H9 (cell line): Measurements from ENCODE around the gene KDM1B. TPM values are rescaled to one million over a fixed set of nuclear protein-coding genes. Genes with fewer than 3 reads are reported as not detected.

Experiments used
- DNase-seq: peaks from one replicate; pipeline ENCODE4 v3.0.0-alpha.2; 2017
- H2AFZ ChIP-seq: one replicate; pipeline ENCODE4 v1.6.1; 2013; ENCODE audit warnings: mild to moderate bottlenecking, low read length, control low read depth, moderate library complexity
- H2AK5ac ChIP-seq: 2 replicates; pipeline ENCODE4 v1.6.1; 2013; ENCODE audit warnings: low read length, control low read depth, mixed read lengths; ENCODE audit not compliant: insufficient read length
- H2BK120ac ChIP-seq: one replicate; pipeline ENCODE4 v1.6.1; 2013; ENCODE audit warnings: low read depth, mild to moderate bottlenecking, low read length, control low read depth, inconsistent platforms; ENCODE audit not compliant: poor library complexity, severe bottlenecking
- H2BK12ac ChIP-seq: 2 replicates; pipeline ENCODE4 v1.6.1; 2013; ENCODE audit warnings: low read length, control low read depth, mixed read lengths, low read depth; ENCODE audit not compliant: insufficient read length
- H2BK15ac ChIP-seq: 2 replicates; pipeline ENCODE4 v1.6.1; 2013; ENCODE audit warnings: low read depth, low read length, control low read depth
- H2BK20ac ChIP-seq: one replicate; pipeline ENCODE4 v1.6.1; 2013; ENCODE audit warnings: low read depth, mild to moderate bottlenecking, low read length, control low read depth, inconsistent platforms; ENCODE audit not compliant: poor library complexity, severe bottlenecking
- H2BK5ac ChIP-seq: 2 replicates; pipeline ENCODE4 v1.6.1; 2013; ENCODE audit warnings: low read length, control low read depth, mixed read lengths; ENCODE audit not compliant: insufficient read length
- H3K14ac ChIP-seq: 2 replicates; pipeline ENCODE4 v1.6.1; 2013; ENCODE audit warnings: low read length, control low read depth; ENCODE audit not compliant: insufficient read depth
- H3K18ac ChIP-seq: 2 replicates; pipeline ENCODE4 v1.6.1; 2013; ENCODE audit warnings: low read depth, mild to moderate bottlenecking, mixed read lengths, low read length, control low read depth; ENCODE audit not compliant: insufficient read length
- H3K23ac ChIP-seq: 2 replicates; pipeline ENCODE4 v1.6.1; 2013; ENCODE audit warnings: low read length, control low read depth, mixed read lengths, low read depth; ENCODE audit not compliant: insufficient read length
- H3K23me2 ChIP-seq: 2 replicates; pipeline ENCODE4 v1.6.1; 2013; ENCODE audit warnings: low read depth, mild to moderate bottlenecking, mixed read lengths, low read length, control low read depth; ENCODE audit not compliant: insufficient read length, poor library complexity, severe bottlenecking
- H3K27ac ChIP-seq: 2 replicates; pipeline ENCODE4 v1.5.1; 2013; ENCODE audit warnings: low read length, control low read depth, mixed read lengths, low read depth; ENCODE audit not compliant: insufficient read length
- H3K27me3 ChIP-seq: 2 replicates; pipeline ENCODE4 v1.6.1; 2013; ENCODE audit warnings: low read length, control low read depth, inconsistent platforms; ENCODE audit not compliant: insufficient read depth
- H3K4ac ChIP-seq: 2 replicates; pipeline ENCODE4 v1.6.1; 2013; ENCODE audit warnings: low read depth, mild to moderate bottlenecking, control low read depth, inconsistent platforms, low read length, moderate library complexity
- H3K4me1 ChIP-seq: 2 replicates; pipeline ENCODE4 v1.6.1; 2013; ENCODE audit warnings: low read length, control low read depth, inconsistent platforms; ENCODE audit not compliant: insufficient read depth
- H3K4me2 ChIP-seq: 2 replicates; pipeline ENCODE4 v1.6.1; 2013; ENCODE audit warnings: low read length, control low read depth, mixed read lengths; ENCODE audit not compliant: insufficient read length, insufficient read depth
- H3K56ac ChIP-seq: 2 replicates; pipeline ENCODE4 v1.6.1; 2013; ENCODE audit warnings: low read depth, mild to moderate bottlenecking, mixed read lengths, low read length, control low read depth; ENCODE audit not compliant: insufficient read length
- H3K79me1 ChIP-seq: 2 replicates; pipeline ENCODE4 v1.6.1; 2013; ENCODE audit warnings: low read depth, mild to moderate bottlenecking, moderate library complexity, low read length, control low read depth, inconsistent platforms; ENCODE audit not compliant: insufficient read depth, poor library complexity, severe bottlenecking
- H3K79me2 ChIP-seq: 2 replicates; pipeline ENCODE4 v1.6.1; 2013; ENCODE audit warnings: low read length, control low read depth, inconsistent platforms; ENCODE audit not compliant: insufficient read depth
- H3K9ac ChIP-seq: 2 replicates; pipeline ENCODE4 v1.6.1; 2013; ENCODE audit warnings: low read length, control low read depth, mixed read lengths; ENCODE audit not compliant: insufficient read length; ENCODE audit errors: extremely low read depth
- H3K9me3 ChIP-seq: one replicate; pipeline ENCODE4 v1.6.1; 2013; ENCODE audit warnings: low read depth, low read length, inconsistent platforms; ENCODE audit not compliant: control insufficient read depth
- H3T11ph ChIP-seq: one replicate; pipeline ENCODE4 v1.6.1; 2013; ENCODE audit warnings: mild to moderate bottlenecking, low read length, control low read depth, inconsistent platforms
- H4K20me1 ChIP-seq: one replicate; pipeline ENCODE4 v1.6.1; 2013; ENCODE audit not compliant: control insufficient read depth, insufficient read length, insufficient read depth
- H4K5ac ChIP-seq: 2 replicates; pipeline ENCODE4 v1.6.1; 2013; ENCODE audit warnings: low read depth, mild to moderate bottlenecking, mixed read lengths, low read length, control low read depth; ENCODE audit not compliant: insufficient read length
- H4K8ac ChIP-seq: replicated peaks from 2 replicates; pipeline ENCODE4 v1.6.1; 2013; ENCODE audit warnings: low read length, control low read depth, mixed read lengths, low read depth; ENCODE audit not compliant: insufficient read length
- H4K91ac ChIP-seq: 2 replicates; pipeline ENCODE4 v1.6.1; 2013; ENCODE audit warnings: low read depth, mild to moderate bottlenecking, moderate library complexity, mixed read lengths, low read length, control low read depth; ENCODE audit not compliant: insufficient read length
- H3K27ac Mint-ChIP-seq, 3 experiments: 2 replicates in 2 of 3; 3 replicates in 1 of 3; pipeline ENCODE4 v1.8.0; 2020 to 2021; ENCODE audit warnings: mixed read lengths in 3 of 3, mild to moderate bottlenecking in 1 of 3, moderate library complexity in 1 of 3
- H3K27me3 Mint-ChIP-seq: 2 replicates; pipeline ENCODE4 v1.8.0; 2021; ENCODE audit warnings: low read depth, mild to moderate bottlenecking, moderate library complexity, mixed read lengths
- H3K36me3 Mint-ChIP-seq, 3 experiments: 2 replicates in 2 of 3; 3 replicates in 1 of 3; pipeline ENCODE4 v1.8.0; 2020 to 2021; ENCODE audit warnings: low read depth in 3 of 3, mixed read lengths in 3 of 3; ENCODE audit not compliant: insufficient read depth in 1 of 3
- H3K4me1 Mint-ChIP-seq, 2 experiments: 2 replicates each; pipeline ENCODE4 v1.8.0; 2020; ENCODE audit warnings: mixed read lengths in 2 of 2
- H3K4me3 Mint-ChIP-seq, 2 experiments: 2 replicates in 1 of 2; 3 replicates in 1 of 2; pipeline ENCODE4 v1.8.0; 2020 to 2021; ENCODE audit warnings: mild to moderate bottlenecking in 2 of 2, mixed read lengths in 2 of 2, moderate library complexity in 1 of 2
- H3K9me3 Mint-ChIP-seq, 2 experiments: 2 replicates in 1 of 2; 3 replicates in 1 of 2; pipeline ENCODE4 v1.8.0; 2020; ENCODE audit warnings: mild to moderate bottlenecking in 2 of 2, mixed read lengths in 2 of 2, moderate library complexity in 1 of 2
- CTCF ChIP-seq: fragments of 200-600 bp; sonication (generic); conservative IDR thresholded peaks from 3 replicates; pipeline ENCODE4 v1.8.0; 2021; ENCODE audit warnings: antibody characterized with exemption, mild to moderate bottlenecking
- WGBS: extraction: QIAGEN DNeasy Blood & Tissue Kit; methylation state at CpG from one replicate; pipeline ENCODE4 v1.1.7; 2013; ENCODE audit warnings: missing lambda C conversion rate, low lambda C conversion rate, mixed read lengths; ENCODE audit not compliant: insufficient read length; ENCODE audit errors: extremely low coverage; 5-methylcytosine and 5-hydroxymethylcytosine counted together
- total RNA-seq: library from RNA; stranded (reverse); gene quantifications from 2 replicates; pipeline ENCODE4 v1.2.1, GENCODE V29; 2021

Gene KDM1B
- total RNA-seq, 1 experiment from 2014 or later = 5.4 TPM

DNA sequence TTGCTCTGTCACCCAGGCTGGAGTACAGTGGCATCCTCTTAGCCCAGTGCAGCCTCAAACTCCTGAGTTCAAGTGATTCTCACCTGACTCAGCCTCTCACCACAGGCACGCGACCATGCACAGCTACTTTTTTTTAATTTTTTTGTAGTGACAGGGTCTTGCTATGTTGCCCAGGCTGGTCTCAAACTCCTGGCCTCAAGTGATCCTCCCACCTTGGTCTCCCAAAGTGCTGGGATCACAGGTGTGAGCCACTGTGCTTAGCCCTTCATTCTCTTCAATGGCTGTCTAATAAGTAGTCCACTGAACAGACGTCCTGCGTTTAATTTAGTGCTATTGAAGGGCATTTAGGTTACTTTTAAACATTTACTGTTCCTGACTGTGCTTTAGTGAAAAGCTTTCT lies 27.3 kb downstream of the KDM1B start:
- Mint-ChIP-seq H3K4me1 (peaks cover 34 to 44% of the 10 kb centered on the region in 2 experiments), H3K9me3 (no peaks in the 10 kb centered on the region), H3K4me3 (no peak overlapping the region), H3K27ac (peak overlapping the region in 1 of 3 experiments; percentile 65; a peak in 3 of 7 replicates), H3K36me3 (peaks cover 0 to 18% (median 5%) of the 10 kb centered on the region in 3 experiments; a peak in 6 of 7 replicates), H3K27me3 (no peaks in the 10 kb centered on the region)
- H3K4me1 ChIP-seq = peaks cover 7% of the 10 kb centered on the region; the same call in 1 of the 2 replicates
- H3T11ph ChIP-seq = no peak overlapping the region
- no peaks in the 10 kb centered on the region for H3K27me3 ChIP-seq
- no peak overlapping the region for H3K18ac ChIP-seq
- no peak overlapping the region for H4K5ac ChIP-seq
- H3K23me2 ChIP-seq = no peaks in the 10 kb centered on the region
- H3K9me3 ChIP-seq = no peaks in the 10 kb centered on the region
- H3K56ac ChIP-seq = no peak overlapping the region
- WGBS = no CpG with 5 or more reads among the region's 4 CpGs
- no peak overlapping the region for H4K8ac ChIP-seq
- H2BK5ac ChIP-seq = no peak overlapping the region
- no peak overlapping the region for H3K14ac ChIP-seq
- no peaks in the 10 kb centered on the region for H3K79me1 ChIP-seq
- no peak overlapping the region for H3K23ac ChIP-seq
- no peak overlapping the region for H3K4ac ChIP-seq
- no peak overlapping the region for H3K9ac ChIP-seq
- H2BK12ac ChIP-seq = no peak overlapping the region
- H2BK15ac ChIP-seq = no peak overlapping the region
- no peak overlapping the region for H3K4me2 ChIP-seq
- no peak for DNase-seq
- no peak overlapping the region for H4K91ac ChIP-seq
- no peak for TF ChIP-seq CTCF
- H3K79me2 ChIP-seq = no peaks in the 10 kb centered on the region
- no peaks in the 10 kb centered on the region for H4K20me1 ChIP-seq
- no peak overlapping the region for H2BK120ac ChIP-seq
- no peak overlapping the region for H2AK5ac ChIP-seq
- H3K27ac ChIP-seq = no peak overlapping the region
- no peak overlapping the region for H2AFZ ChIP-seq
- H2BK20ac ChIP-seq = no peak overlapping the region
